GM18907 (cell line): ENCODE results near the gene USP16.
"Not testable (repeated sequence)": the region's sequence is repeated elsewhere in the genome, so short reads cannot be mapped to it uniquely, and the experiment has no call there.

Source experiments
- ATAC-seq: cut with Tn5 transposase; IDR thresholded peaks from one replicate; pipeline ENCODE4 v1.9.1; 2021; ENCODE audit warnings: mild to moderate bottlenecking, moderate library complexity; ENCODE audit not compliant: unreplicated experiment

Gene USP16

GRCh38 chr21:29024474-29025327 is at the start of gene USP16:
USP16 (plus strand) TSS chr21:29024668; CDS start chr21:29027914, 3,246 bp downstream.
- ATAC-seq, result peak; percentile 97

GRCh38 chr21:28975397-28975796 is 49.1 kb upstream of the USP16 start:
- no peak for ATAC-seq

GRCh38 chr21:28979092-28979491 is 45.4 kb upstream of the USP16 start:
- no peak for ATAC-seq

GRCh38 chr21:28982637-28983036 is 41.8 kb upstream of the USP16 start:
- ATAC-seq, result no peak

- ATAC-seq, result no peak
These were observed 37.8 kb upstream of the USP16 start for GRCh38 chr21:28986677-28987076.

GRCh38 chr21:28988146-28988545 is 36.3 kb upstream of the USP16 start:
- ATAC-seq, result not testable (repeated sequence)

GRCh38 chr21:28991861-28992525 is 32.5 kb upstream of the USP16 start:
- peak; percentile 10 for ATAC-seq

GRCh38 chr21:28992526-28993292 is 31.8 kb upstream of the USP16 start, which contains the start of gene LTN1:
LTN1 (minus strand) TSS chr21:28992877; CDS start chr21:28992805, 72 bp downstream.
- peak; percentile 99 for ATAC-seq

GRCh38 chr21:28993293-28993629 is 31.2 kb upstream of the USP16 start:
- ATAC-seq, result no peak

GRCh38 chr21:29002442-29003144 is 21.9 kb upstream of the USP16 start:
- peak; percentile 99 for ATAC-seq

- ATAC-seq, result no peak
These were observed 18.8 kb upstream of the USP16 start for GRCh38 chr21:29005696-29006095.

- ATAC-seq, result no peak
These were observed 17.3 kb upstream of the USP16 start for GRCh38 chr21:29007135-29007534.

GRCh38 chr21:29007810-29008209 is 16.7 kb upstream of the USP16 start:
- no peak for ATAC-seq

GRCh38 chr21:29008367-29008766 is 16.1 kb upstream of the USP16 start:
- ATAC-seq, result no peak

GRCh38 chr21:29011236-29011635 is 13.2 kb upstream of the USP16 start:
- not testable (repeated sequence) for ATAC-seq

GRCh38 chr21:29017639-29018237 is 6.7 kb upstream of the USP16 start:
- no peak for ATAC-seq

GRCh38 chr21:29018540-29018939 is 5.9 kb upstream of the USP16 start:
- no peak for ATAC-seq

- no peak for ATAC-seq
These were observed 2.3 kb upstream of the USP16 start for GRCh38 chr21:29022166-29022565.

GRCh38 chr21:29025328-29025713 is 853 bp downstream of the USP16 start:
- ATAC-seq, result no peak

- no peak for ATAC-seq
These were observed 5.1 kb downstream of the USP16 start for GRCh38 chr21:29029524-29029923.
